Fibroblast of villous mesenchyme (primary cell): ENCODE measurements around the gene ICAM4. TPM values are rescaled to one million over a fixed set of nuclear protein-coding genes. Genes with fewer than 3 reads are reported as not detected.
A peak's percentile ranks its signal among the peaks of the same experiment; 100 is the strongest.

Experiments
- DNase-seq: peaks from one replicate; pipeline ENCODE4 v3.0.0-alpha.2; 2010; ENCODE audit warnings: low read depth
- H3K4me3 ChIP-seq: 2 replicates; pipeline ENCODE4 v1.5.1; 2011; ENCODE audit warnings: low read depth, mild to moderate bottlenecking, low read length
- CTCF ChIP-seq: IDR thresholded peaks from 2 replicates; pipeline ENCODE4 v1.5.1; 2012; ENCODE audit warnings: low read depth, mild to moderate bottlenecking, low read length; ENCODE audit not compliant: insufficient read depth
- total RNA-seq: library from RNA; depleted of rRNA; stranded (reverse); fragments of >200 nt; gene quantifications from 2 replicates; pipeline ENCODE4 v1.2.3, GENCODE V29; 2012

Gene ICAM4
- total RNA-seq, 1 donor, result 4.7 TPM

GRCh38 chr19:10246511-10246910 lies 40.2 kb upstream of the ICAM4 start:
- DNase-seq, result no peak
- no peak for TF ChIP-seq CTCF
- H3K4me3 ChIP-seq, result no peak overlapping the region

GRCh38 chr19:10251792-10252694 lies 34.7 kb upstream of the ICAM4 start, which contains the start of gene MRPL4:
TSS of gene MRPL4 (plus strand) at chr19:10252214. CDS start at chr19:10252254, 40 bp downstream.
- peak; percentile 99 for DNase-seq
- H3K4me3 ChIP-seq, result peak within 1 kb of the TSS; percentile 99
- no peak for TF ChIP-seq CTCF

- peak overlapping the region; percentile 99 for H3K4me3 ChIP-seq
- DNase-seq, result no peak
- TF ChIP-seq CTCF, result no peak
Measured at GRCh38 chr19:10252707-10253106, 34.0 kb upstream of the ICAM4 start.

- TF ChIP-seq CTCF, result no peak
- H3K4me3 ChIP-seq, result no peak overlapping the region
- DNase-seq, result no peak
Measured at GRCh38 chr19:10254244-10254643, 32.5 kb upstream of the ICAM4 start.

- no peak overlapping the region for H3K4me3 ChIP-seq
- DNase-seq, result no peak
- no peak for TF ChIP-seq CTCF
Measured at GRCh38 chr19:10255358-10255757, 31.4 kb upstream of the ICAM4 start.

GRCh38 chr19:10256551-10256950 lies 30.2 kb upstream of the ICAM4 start:
- no peak overlapping the region for H3K4me3 ChIP-seq
- no peak for DNase-seq
- no peak for TF ChIP-seq CTCF
